OCI-LY7 (cell line): ENCODE measurements around the gene HMGCS1. TPM values are rescaled to one million over a fixed set of nuclear protein-coding genes. Genes with fewer than 3 reads are reported as not detected.
A peak's percentile ranks its signal among the peaks of the same experiment; 100 is the strongest.
"Not testable (repeated sequence)": the region's sequence is repeated elsewhere in the genome, so short reads cannot be mapped to it uniquely, and the experiment has no call there.

Experiments
- BruUV-seq: library from RNA; stranded (reverse); fragments of 400-500 nt; replicated peaks from 2 replicates; lab custom pipeline; 2021; lab: Mats Ljungman, UMichigan
- CTCF ChIA-PET: fragments of 300-600 bp; sonication (Branson Sonifier 250); formaldehyde crosslinking; loops from one replicate; lab custom pipeline; 2022; ENCODE audit warnings: antibody characterized with exemption; ENCODE audit not compliant: unreplicated experiment; lab: Charles Lee
- POLR2A ChIA-PET: fragments of 300-600 bp; sonication (Branson Sonifier 250); formaldehyde crosslinking; loops from one replicate; lab custom pipeline; 2022; ENCODE audit warnings: antibody characterized with exemption; lab: Charles Lee
- DNase-seq: peaks from one replicate; pipeline ENCODE4 v3.0.0-alpha.2; 2015; ENCODE audit warnings: low spot score
- H2AFZ ChIP-seq: fragments of 200-600 bp; sonication (generic), shearing (Covaris generic); 2 replicates; pipeline ENCODE4 v1.6.1; 2014; ENCODE audit warnings: mild to moderate bottlenecking, antibody characterized with exemption, low read length, moderate library complexity
- H3K27ac ChIP-seq: fragments of 200-600 bp; sonication (generic); 2 replicates; pipeline ENCODE4 v1.5.1; 2014; ENCODE audit warnings: mixed run types, low read depth, mild to moderate bottlenecking, moderate library complexity, low read length, inconsistent platforms; ENCODE audit not compliant: poor library complexity, severe bottlenecking
- H3K36me3 ChIP-seq: fragments of 200-600 bp; sonication (generic); 2 replicates; pipeline ENCODE4 v1.6.1; 2014; ENCODE audit warnings: mild to moderate bottlenecking, antibody characterized with exemption, low read length, moderate library complexity, mixed read lengths; ENCODE audit not compliant: insufficient read depth
- H3K4me1 ChIP-seq: fragments of 200-600 bp; sonication (generic); 2 replicates; pipeline ENCODE4 v1.5.1; 2014; ENCODE audit warnings: mild to moderate bottlenecking, low read length; ENCODE audit not compliant: insufficient read depth, poor library complexity, severe bottlenecking
- H3K4me2 ChIP-seq: fragments of 200-600 bp; sonication (generic); 2 replicates; pipeline ENCODE4 v1.6.1; 2014; ENCODE audit warnings: mild to moderate bottlenecking, low read length
- H3K4me3 ChIP-seq: fragments of 200-600 bp; sonication (generic); 2 replicates; pipeline ENCODE4 v1.5.1; 2014; ENCODE audit warnings: mild to moderate bottlenecking, low read depth, low read length; ENCODE audit not compliant: poor library complexity, severe bottlenecking
- H3K79me2 ChIP-seq: fragments of 200-600 bp; sonication (generic); 2 replicates; pipeline ENCODE4 v1.6.1; 2016; ENCODE audit warnings: low read depth, mild to moderate bottlenecking, low read length, moderate library complexity, mixed read lengths; ENCODE audit not compliant: insufficient read depth
- H3K9me2 ChIP-seq: fragments of 200-600 bp; sonication (generic); 2 replicates; pipeline ENCODE4 v1.6.1; 2016; ENCODE audit warnings: mild to moderate bottlenecking, low read length, mixed read lengths; ENCODE audit not compliant: insufficient read depth
- H3K9me3 ChIP-seq: fragments of 200-600 bp; sonication (generic); 2 replicates; pipeline ENCODE4 v1.6.1; 2014; ENCODE audit warnings: mild to moderate bottlenecking, mixed run types, low read length, mixed read lengths
- H4K20me1 ChIP-seq: fragments of 200-600 bp; sonication (generic); 2 replicates; pipeline ENCODE4 v1.6.1; 2014; ENCODE audit warnings: mild to moderate bottlenecking, antibody characterized with exemption, low read length, moderate library complexity, mixed read lengths; ENCODE audit not compliant: insufficient read depth
- CTCF ChIP-seq: fragments of 200-600 bp; sonication (generic); conservative IDR thresholded peaks from 2 replicates; pipeline ENCODE4 v1.5.1; 2014; ENCODE audit warnings: mild to moderate bottlenecking, antibody characterized with exemption, low read length, moderate library complexity, mixed read lengths
- EZH2phosphoT487 ChIP-seq: fragments of 200-600 bp; sonication (generic); IDR thresholded peaks from 2 replicates; pipeline ENCODE4 v1.6.1; 2018; ENCODE audit warnings: low read depth, borderline replicate concordance, mild to moderate bottlenecking, mixed run types, antibody characterized with exemption, low read length, moderate library complexity, mixed read lengths
- intact Hi-C: fragments of 100-400 bp; cut with micrococcal nuclease; formaldehyde crosslinking; loops from one replicate; pipeline ENCODE4 v1.10.0; 2022; ENCODE audit not compliant: unreplicated experiment
- total RNA-seq, 2 experiments: library from RNA; depleted of rRNA in 1 of 2; stranded (reverse); fragments of >200 nt in 1 of 2; shearing (Covaris generic) in 1 of 2; gene quantifications; 2 replicates each; pipeline ENCODE4 v1.2.3, GENCODE V29; 2014 to 2022

HMGCS1 gene
- total RNA-seq, 2 experiments from 2014 or later = 59.5 to 236 TPM

- Histone ChIP-seq H3K9me2 (no peaks in the 10 kb centered on the region), H3K4me2 (peak overlapping the region; percentile 72; the same call in 1 of the 2 replicates), H3K36me3 (peaks cover 61% of the 10 kb centered on the region), H3K4me3 (peak overlapping the region; percentile 23), H3K27ac (no peak overlapping the region), H3K4me1 (peaks cover 63% of the 10 kb centered on the region), H2AFZ (no peak overlapping the region), H4K20me1 (peaks cover 45% of the 10 kb centered on the region; the same call in 1 of the 2 replicates), H3K9me3 (no peaks in the 10 kb centered on the region), H3K79me2 (peaks cover 84% of the 10 kb centered on the region)
- BruUV-seq = no TSS peak
- intact Hi-C loops = loop anchor here (5.0 kb wide), 4 partner anchors 202 to 1407 kb away; partner anchors contain the start of genes PAIP1 and RIMOC1
- ChIA-PET POLR2A (interaction anchor here (0.6 to 2.3 kb wide), 5 partner anchors 12 to 316 kb away, joined by 3 to 7 read pairs (median 3); no protein-coding TSS in a partner anchor), CTCF (no interaction called here)
- TF ChIP-seq CTCF (no peak), EZH2phosphoT487 (no peak)
- no peak for DNase-seq
Measured at GRCh38 chr5:43309637-43310036, 3.6 kb downstream of the HMGCS1 start.

GRCh38 chr5:43309122-43309521 is 4.1 kb downstream of the HMGCS1 start:
- no peak for TF ChIP-seq CTCF
- peaks cover 66% of the 10 kb centered on the region for H3K36me3 ChIP-seq
- H3K4me1 ChIP-seq = peaks cover 58% of the 10 kb centered on the region
- peaks cover 45% of the 10 kb centered on the region; the same call in 1 of the 2 replicates for H4K20me1 ChIP-seq
- BruUV-seq = no TSS peak
- ChIA-PET POLR2A (interaction anchor here (0.5 to 2.3 kb wide), 7 partner anchors 11 to 315 kb away, joined by 3 to 7 read pairs (median 3); no protein-coding TSS in a partner anchor), CTCF (no interaction called here)
- H3K27ac ChIP-seq = no peak overlapping the region
- intact Hi-C loops = no loop called here
- no peaks in the 10 kb centered on the region for H3K9me3 ChIP-seq
- H3K79me2 ChIP-seq = peaks cover 89% of the 10 kb centered on the region
- H3K4me3 ChIP-seq = no peak overlapping the region
- no peak for DNase-seq
- H3K9me2 ChIP-seq = no peaks in the 10 kb centered on the region
- H3K4me2 ChIP-seq = peak overlapping the region; percentile 72; the same call in 1 of the 2 replicates
- H2AFZ ChIP-seq = no peak overlapping the region

GRCh38 chr5:43306954-43307353 is 6.3 kb downstream of the HMGCS1 start:
- H2AFZ ChIP-seq, H3K4me2 ChIP-seq, CTCF ChIA-PET, DNase-seq, H3K9me3 ChIP-seq, intact Hi-C loops, H3K27ac ChIP-seq, H3K4me3 ChIP-seq, H3K9me2 ChIP-seq, BruUV-seq: not testable (repeated sequence)
- POLR2A ChIA-PET = interaction anchor here (0.7 to 2.6 kb wide), 2 partner anchors 11 to 343 kb away, joined by 3 to 8 read pairs; no protein-coding TSS in a partner anchor
- peaks cover 50% of the 10 kb centered on the region for H3K4me1 ChIP-seq
- H4K20me1 ChIP-seq = peaks cover 38% of the 10 kb centered on the region; the same call in 1 of the 2 replicates
- peaks cover 86% of the 10 kb centered on the region for H3K36me3 ChIP-seq
- H3K79me2 ChIP-seq = peaks cover 98% of the 10 kb centered on the region
